HepG2 (cell line): ENCODE data around the gene PIK3C2B. TPM values are rescaled to one million over a fixed set of nuclear protein-coding genes. Genes with fewer than 3 reads are reported as not detected.

ENCODE experiments used
- ATAC-seq: fragments of 200-7000 bp; cut with Tn5 transposase; 3 replicates; pipeline ENCODE4 v1.9.1; 2020; ENCODE audit warnings: mild to moderate bottlenecking, moderate library complexity
- BruUV-seq: library from RNA; stranded (reverse); fragments of 400-500 nt; replicated peaks from 2 replicates; lab custom pipeline; 2021; lab: Mats Ljungman, UMichigan
- CTCF ChIA-PET: fragments of 300-600 bp; formaldehyde crosslinking; extraction: SDS; loops from one replicate; lab custom pipeline; 2021; ENCODE audit warnings: low total read pairs, inconsistent platforms, low intra/inter-chr PET ratio; lab: Yijun Ruan, JAX
- POLR2A ChIA-PET: fragments of 350-600 bp; sonication (Branson Sonifier 250); formaldehyde crosslinking; loops from one replicate; lab custom pipeline; 2020; ENCODE audit warnings: antibody characterized with exemption, inconsistent platforms; lab: Yijun Ruan, JAX
- DNase-seq: peaks from one replicate; pipeline ENCODE4 v3.0.0-alpha.2; 2015; ENCODE audit warnings: low spot score
- FAIRE-seq: peaks from 3 replicates; lab custom pipeline; 2011; peaks lifted over from hg19 to GRCh38; lab: Jason Lieb, UNC
- H2AFZ ChIP-seq: one replicate; pipeline ENCODE4 v1.6.1; 2011; ENCODE audit warnings: low read length, inconsistent platforms
- H3K27ac ChIP-seq: fragments of 300-600 bp; 3 replicates; pipeline ENCODE4 v1.8.0; 2011; ENCODE audit warnings: mixed run types, mild to moderate bottlenecking, mixed read lengths, low read length, inconsistent platforms; ENCODE audit not compliant: insufficient read depth; ENCODE audit errors: extremely low read length
- H3K27me3 ChIP-seq, 2 experiments: fragments of 200-600 bp in 1 of 2; 2 replicates in 1 of 2; 3 replicates in 1 of 2; pipeline versions ENCODE4 v1.6.0 to v1.8.0; 2011; ENCODE audit warnings: low read length in 2 of 2, mild to moderate bottlenecking in 2 of 2, moderate library complexity in 2 of 2, inconsistent platforms in 1 of 2; ENCODE audit not compliant: insufficient read depth in 2 of 2, control insufficient read depth in 1 of 2
- H3K36me3 ChIP-seq, 2 experiments: fragments of 200-600 bp in 1 of 2; replicated peaks in 1 of 2; 2 replicates in 1 of 2; 3 replicates in 1 of 2; pipeline versions ENCODE4 v1.5.1 to v1.8.0; 2011; ENCODE audit warnings: low read length in 2 of 2, inconsistent platforms in 1 of 2; ENCODE audit not compliant: insufficient read depth in 2 of 2, control insufficient read depth in 1 of 2
- H3K4me1 ChIP-seq: 2 replicates; pipeline ENCODE4 v1.5.1; 2012; ENCODE audit warnings: low read length, inconsistent platforms; ENCODE audit not compliant: insufficient read depth
- H3K4me2 ChIP-seq: 2 replicates; pipeline ENCODE4 v1.6.0; 2011; ENCODE audit warnings: low read depth, low read length, inconsistent platforms
- H3K4me3 ChIP-seq, 3 experiments: fragments of 200-600 bp in 1 of 3; sonication (generic), shearing (Covaris generic) in 1 of 3; replicated peaks in 1 of 3; 2 replicates each; pipeline ENCODE4 v1.5.1; 2011 to 2016; ENCODE audit warnings: low read length in 3 of 3, inconsistent platforms in 2 of 3, low read depth in 2 of 3, mild to moderate bottlenecking in 2 of 3, control low read depth in 1 of 3, mixed read lengths in 1 of 3; ENCODE audit not compliant: insufficient read depth in 1 of 3
- H3K79me2 ChIP-seq: one replicate; pipeline ENCODE4 v1.6.1; 2011; ENCODE audit warnings: low read length, inconsistent platforms; ENCODE audit not compliant: insufficient read depth
- H3K9ac ChIP-seq: 2 replicates; pipeline ENCODE4 v1.6.0; 2011; ENCODE audit warnings: mild to moderate bottlenecking, low read depth, low read length, inconsistent platforms; ENCODE audit not compliant: insufficient read depth
- H3K9me3 ChIP-seq: 2 replicates; pipeline ENCODE4 v1.5.1; 2012; ENCODE audit warnings: mild to moderate bottlenecking, low read length
- H4K20me1 ChIP-seq: 2 replicates; pipeline ENCODE4 v1.6.0; 2011; ENCODE audit warnings: inconsistent platforms, mild to moderate bottlenecking, low read length, moderate library complexity; ENCODE audit not compliant: insufficient read depth
- ADNP ChIP-seq: sonication (generic); formaldehyde crosslinking; IDR thresholded peaks from 2 replicates; pipeline ENCODE4 v1.4.0; 2020; ENCODE audit warnings: missing genetic modification reagents
- E2F1 ChIP-seq: sonication (generic); formaldehyde crosslinking; IDR thresholded peaks from 2 replicates; pipeline ENCODE4 v1.5.0; 2020; ENCODE audit warnings: missing genetic modification reagents
- KLF9 ChIP-seq: IDR thresholded peaks from 2 replicates; pipeline ENCODE4 v1.6.1; 2016; ENCODE audit warnings: low read depth
- NR2F6 ChIP-seq, 2 experiments: IDR thresholded peaks; 2 replicates each; pipeline ENCODE4 v1.6.1; 2016; ENCODE audit warnings: antibody characterized with exemption in 1 of 2, mild to moderate bottlenecking in 1 of 2
- POLR2AphosphoS5 ChIP-seq: IDR thresholded peaks from 2 replicates; pipeline ENCODE4 v1.6.1; 2012; ENCODE audit warnings: low read depth, low read length
- SAP130 ChIP-seq: IDR thresholded peaks from 2 replicates; pipeline ENCODE4 v1.6.1; 2016; ENCODE audit warnings: low read depth
- SIN3A ChIP-seq: IDR thresholded peaks from 2 replicates; pipeline ENCODE4 v1.6.1; 2011; ENCODE audit warnings: low read depth, mild to moderate bottlenecking, control low read depth, low read length, borderline replicate concordance
- TOE1 ChIP-seq: sonication (generic); formaldehyde crosslinking; IDR thresholded peaks from 2 replicates; pipeline ENCODE4 v1.4.0; 2020; ENCODE audit warnings: mild to moderate bottlenecking, missing genetic modification reagents
- TSC22D2 ChIP-seq: sonication (generic); formaldehyde crosslinking; IDR thresholded peaks from 2 replicates; pipeline ENCODE4 v1.5.1; 2020; ENCODE audit warnings: missing genetic modification reagents, mild to moderate bottlenecking, borderline replicate concordance
- ZBTB20 ChIP-seq: sonication (generic); formaldehyde crosslinking; IDR thresholded peaks from 2 replicates; pipeline ENCODE4 v1.8.1; 2023; ENCODE audit warnings: missing genetic modification reagents, low read depth, mild to moderate bottlenecking, borderline replicate concordance
- ZBTB3 ChIP-seq: sonication (generic); formaldehyde crosslinking; IDR thresholded peaks from 2 replicates; pipeline ENCODE4 v1.4.0; 2020; ENCODE audit warnings: low read depth, mild to moderate bottlenecking, moderate library complexity, missing genetic modification reagents, borderline replicate concordance
- ZNF136 ChIP-seq: sonication (generic); formaldehyde crosslinking; IDR thresholded peaks from 2 replicates; pipeline ENCODE4 v1.8.1; 2022; ENCODE audit warnings: low read depth, mild to moderate bottlenecking, moderate library complexity, missing genetic modification reagents
- ZNF768 ChIP-seq: sonication (generic); formaldehyde crosslinking; IDR thresholded peaks from 2 replicates; pipeline ENCODE4 v1.4.0; 2020; ENCODE audit warnings: missing genetic modification reagents
- ZSCAN30 ChIP-seq: sonication (generic); formaldehyde crosslinking; IDR thresholded peaks from 2 replicates; pipeline ENCODE4 v1.5.0; 2020; ENCODE audit warnings: mild to moderate bottlenecking, missing genetic modification reagents
- WGBS: methylation state at CpG from one replicate; pipeline ENCODE4 v1.1.6; 2017; ENCODE audit warnings: low lambda C conversion rate; 5-methylcytosine and 5-hydroxymethylcytosine counted together
- in situ Hi-C: cut with HindIII; loops from 2 replicates; pipeline ENCODE4 v1.10.0; 2017; ENCODE audit warnings: low pct_unique_long_range_greater_than_20kb; ENCODE audit not compliant: extremely low pct_ligation_motif_present
- intact Hi-C: fragments of 100-400 bp; cut with micrococcal nuclease; formaldehyde crosslinking; loops from one replicate; pipeline ENCODE4 v1.10.0; 2022; ENCODE audit not compliant: unreplicated experiment
- polyA plus RNA-seq, 8 experiments: library from polyadenylated mRNA; depleted of rRNA in 3 of 8; stranded (reverse) in 7 of 8; unstranded in 1 of 8; fragments of >200 nt; fragmentation: Illumina TruSeq in 4 of 8; extraction: Trizol in 4 of 8; gene quantifications; 2 replicates each; pipeline versions ENCODE4 v1.2.1 to v1.2.3, GENCODE V29; 2011 to 2016; ENCODE audit warnings: low read depth in 4 of 8, missing spikeins in 1 of 8, mixed read lengths in 1 of 8; ENCODE audit not compliant: insufficient read depth in 1 of 8
- total RNA-seq, 5 experiments: library from RNA; depleted of rRNA; stranded (reverse); fragments of >200 nt; fragmentation: Illumina TruSeq; extraction: Trizol; gene quantifications; 2 replicates each; pipeline ENCODE4 v1.2.3, GENCODE V29; 2016; ENCODE audit warnings: low read depth in 1 of 5
- TF ChIP-seq, protein P1 (sequence below), 2 experiments: sonication (generic) in 1 of 2; formaldehyde crosslinking in 1 of 2; IDR thresholded peaks; 2 replicates each; pipeline versions ENCODE4 v1.6.1 to v1.9.0; 2014 to 2022; ENCODE audit warnings: antibody characterized with exemption in 1 of 2, borderline replicate concordance in 1 of 2, inconsistent platforms in 1 of 2, low read depth in 1 of 2, missing genetic modification reagents in 1 of 2

The PIK3C2B gene
- total and polyA plus RNA-seq, 2 of the 13 experiments (the other 11 are each of a cell fraction or from before 2014, with no cell fraction given): 3.4 to 4.5 TPM

DNA sequence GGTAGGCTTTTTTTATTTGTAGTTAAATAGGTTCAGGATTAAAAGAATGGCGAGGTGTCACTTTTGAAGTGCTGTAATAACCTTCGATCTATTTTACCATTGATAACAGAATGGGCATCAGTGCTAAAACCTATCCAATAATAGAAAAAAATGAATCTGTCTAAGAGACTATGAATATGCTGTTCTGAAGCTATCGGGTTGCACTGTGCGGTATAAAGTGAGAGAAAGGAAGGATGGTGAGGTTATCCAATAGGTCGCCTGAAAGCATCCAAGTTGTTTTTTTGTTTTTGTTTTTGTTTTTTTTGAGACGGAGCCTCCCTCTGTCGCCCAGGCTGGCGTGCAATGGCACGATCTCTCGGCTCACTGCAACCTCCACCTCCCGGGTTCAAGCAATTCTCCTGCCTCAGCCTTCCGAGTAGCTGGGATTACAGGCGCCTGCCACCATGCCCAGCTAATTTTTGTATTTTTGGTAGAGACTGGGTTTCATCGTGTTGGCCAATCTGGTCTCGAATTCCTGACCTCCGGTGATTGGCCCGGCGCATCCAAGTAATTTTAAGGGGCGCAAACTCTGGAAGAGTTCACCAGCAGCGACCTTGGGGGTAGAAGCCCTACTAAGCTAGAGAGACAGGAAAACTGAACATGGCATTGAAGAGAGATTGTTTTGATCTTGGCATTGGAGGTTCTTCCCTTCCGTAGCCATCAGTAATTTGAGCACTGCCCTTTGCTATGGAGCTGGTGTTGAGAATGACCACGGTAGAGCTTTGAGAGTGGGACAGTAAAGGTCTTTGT, 12.9 kb upstream of the PIK3C2B start (continued):
- TF ChIP-seq, protein P1, sequence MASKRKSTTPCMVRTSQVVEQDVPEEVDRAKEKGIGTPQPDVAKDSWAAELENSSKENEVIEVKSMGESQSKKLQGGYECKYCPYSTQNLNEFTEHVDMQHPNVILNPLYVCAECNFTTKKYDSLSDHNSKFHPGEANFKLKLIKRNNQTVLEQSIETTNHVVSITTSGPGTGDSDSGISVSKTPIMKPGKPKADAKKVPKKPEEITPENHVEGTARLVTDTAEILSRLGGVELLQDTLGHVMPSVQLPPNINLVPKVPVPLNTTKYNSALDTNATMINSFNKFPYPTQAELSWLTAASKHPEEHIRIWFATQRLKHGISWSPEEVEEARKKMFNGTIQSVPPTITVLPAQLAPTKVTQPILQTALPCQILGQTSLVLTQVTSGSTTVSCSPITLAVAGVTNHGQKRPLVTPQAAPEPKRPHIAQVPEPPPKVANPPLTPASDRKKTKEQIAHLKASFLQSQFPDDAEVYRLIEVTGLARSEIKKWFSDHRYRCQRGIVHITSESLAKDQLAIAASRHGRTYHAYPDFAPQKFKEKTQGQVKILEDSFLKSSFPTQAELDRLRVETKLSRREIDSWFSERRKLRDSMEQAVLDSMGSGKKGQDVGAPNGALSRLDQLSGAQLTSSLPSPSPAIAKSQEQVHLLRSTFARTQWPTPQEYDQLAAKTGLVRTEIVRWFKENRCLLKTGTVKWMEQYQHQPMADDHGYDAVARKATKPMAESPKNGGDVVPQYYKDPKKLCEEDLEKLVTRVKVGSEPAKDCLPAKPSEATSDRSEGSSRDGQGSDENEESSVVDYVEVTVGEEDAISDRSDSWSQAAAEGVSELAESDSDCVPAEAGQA (IDR thresholded peaks at IDR 0.05; ENCODE audit: low read depth): no peak
- TF ChIP-seq, protein P1 (CRISPR knock-in tag; IDR thresholded peaks at IDR 0.05; ENCODE audit: borderline replicate concordance): no peak
- peak; percentile 36; the same call in 1 of the 2 replicates for TF ChIP-seq SAP130 (CRISPR knock-in tag)
- no peak for TF ChIP-seq SIN3A
- no peak for TF ChIP-seq ZBTB3

GRCh38 chr1:204506969-204507316, 12.3 kb upstream of the PIK3C2B start:
- BruUV-seq: no TSS peak
- in situ Hi-C loops: no loop called here
- TF ChIP-seq KLF9 (CRISPR knock-in tag) (peak; percentile 37; the same call in 1 of the 2 replicates), TOE1 (no peak; the same call in 1 of the 2 replicates), E2F1 (no peak), NR2F6 (IDR thresholded peaks at IDR 0.05) (no peak), NR2F6 (CRISPR knock-in tag; IDR thresholded peaks at IDR 0.05) (0 out of 2 replicates have a peak, but pooled peaks have one; percentile 31), POLR2AphosphoS5 (no peak), ZBTB20 (0 out of 2 replicates have a peak, but pooled peaks have one; percentile 13), ZNF136 (CRISPR knock-in tag) (no peak), ZSCAN30 (CRISPR knock-in tag) (no peak), ZNF768 (CRISPR knock-in tag) (no peak), ADNP (CRISPR knock-in tag) (no peak), TSC22D2 (CRISPR knock-in tag) (peak; percentile 75; the same call in 1 of the 2 replicates)

More at GRCh38 chr1:204506969-204507316, 12.3 kb upstream of the PIK3C2B start:
- peak overlapping the region; percentile 76 for H3K9ac ChIP-seq
- H3K4me1 ChIP-seq: peaks cover 48% of the 10 kb centered on the region
- H2AFZ ChIP-seq: peak overlapping the region; percentile 98
- H4K20me1 ChIP-seq: no peaks in the 10 kb centered on the region
- ATAC-seq (peak; percentile 73), DNase-seq (peak; percentile 85), FAIRE-seq (no peak)
- ChIA-PET CTCF (no interaction called here), POLR2A (interaction anchor here (1.0 to 4.7 kb wide), 3 partner anchors 9 to 90 kb away, joined by 4 to 103 read pairs (median 25); partner anchors contain the start of genes MDM4 and PIK3C2B)
- WGBS: under 1% methylated on average over 13 of the region's 13 CpGs
- peak overlapping the region; percentile 72 for H3K27ac ChIP-seq
- H3K36me3 ChIP-seq: no peaks in the 10 kb centered on the region
- no peaks in the 10 kb centered on the region; a peak in 1 of 5 replicates for H3K27me3 ChIP-seq
- H3K9me3 ChIP-seq: no peaks in the 10 kb centered on the region
- peak overlapping the region; percentile 70 for H3K4me2 ChIP-seq
- peak overlapping the region; percentile 72 to 84 (median 76) for H3K4me3 ChIP-seq
- intact Hi-C loops: loop anchor here (1.0 to 10.0 kb wide), 3 partner anchors 9 to 362 kb away; partner anchors contain the start of genes MDM4 and PPP1R15B
- H3K79me2 ChIP-seq: no peaks in the 10 kb centered on the region
